Upper lobe of left lung (tissue), 6 donors: ENCODE data around the gene FYN. TPM values are rescaled to one million over a fixed set of nuclear protein-coding genes. Genes with fewer than 3 reads are reported as not detected.

ENCODE experiments used
- ATAC-seq, 2 donors: fragments of 200-7000 bp; cut with Tn5 transposase; one replicate each; pipeline ENCODE4 v1.9.1; 2022; ENCODE audit warnings: mild to moderate bottlenecking in 2 of 2, moderate library complexity in 2 of 2; ENCODE audit not compliant: low FRiP score in 2 of 2
- DNase-seq, 2 donors: peaks; one replicate each; pipeline ENCODE4 v3.0.0-alpha.2; 2019 to 2020
- H3K27ac ChIP-seq, 4 donors: fragments of 200-600 bp; sonication (generic); one replicate each; pipeline ENCODE4 v1.5.1; 2016 to 2019
- H3K27me3 ChIP-seq, 4 donors: fragments of 200-600 bp; sonication (generic); one replicate each; pipeline ENCODE4 v1.5.1; 2017 to 2019
- H3K36me3 ChIP-seq, 4 donors: fragments of 200-600 bp; sonication (generic); one replicate each; pipeline ENCODE4 v1.5.1; 2016 to 2019
- H3K4me1 ChIP-seq, 4 donors: fragments of 200-600 bp; sonication (generic); one replicate each; pipeline ENCODE4 v1.5.1; 2018 to 2019
- H3K4me3 ChIP-seq, 4 donors: fragments of 200-600 bp; sonication (generic); one replicate each; pipeline ENCODE4 v1.5.1; 2017 to 2019; ENCODE audit warnings: mild to moderate bottlenecking in 2 of 4, moderate library complexity in 1 of 4
- H3K9me3 ChIP-seq, 4 donors: fragments of 200-600 bp; sonication (generic); one replicate each; pipeline ENCODE4 v1.5.1; 2018 to 2019
- EP300 ChIP-seq, 4 donors: sonication (generic); formaldehyde crosslinking; IDR thresholded peaks; one replicate each; pipeline ENCODE4 v1.5.1; 2017; ENCODE audit warnings: antibody characterized with exemption in 4 of 4, control low read depth in 2 of 4
- POLR2A ChIP-seq, 4 donors: fragments of 450-650 bp; IDR thresholded peaks; one replicate each; pipeline ENCODE4 v1.5.1; 2016 to 2017; ENCODE audit warnings: antibody characterized with exemption in 4 of 4, mild to moderate bottlenecking in 2 of 4
- POLR2AphosphoS5 ChIP-seq, 2 donors: sonication (generic); formaldehyde crosslinking; IDR thresholded peaks; one replicate each; pipeline ENCODE4 v1.5.1; 2017; ENCODE audit warnings: antibody characterized with exemption in 2 of 2
- WGBS, 2 donors: methylation state at CpG; one replicate each; pipeline ENCODE4 v1.1.5; 2017 to 2018; 5-methylcytosine and 5-hydroxymethylcytosine counted together
- total RNA-seq, 6 donors: library from RNA; depleted of rRNA in 4 of 6; stranded (reverse); fragments of >200 nt in 4 of 6; gene quantifications; one replicate each; pipeline versions ENCODE4 v1.1.0 to v1.2.1, GENCODE V29; 2016 to 2021
- TF ChIP-seq, protein P1 (sequence below), 6 experiments: fragments of 450-650 bp in 4 of 6; fragments of 200-600 bp in 2 of 6; sonication (generic) in 2 of 6; IDR thresholded peaks; one replicate each; pipeline ENCODE4 v1.5.1; 2016 to 2019; ENCODE audit warnings: antibody characterized with exemption in 6 of 6
- donor health status: DM: no; HTN: no; CAD: no; lungs with moderate emphysema.
- donor health status: DM: no; HTN: yes; CAD: no; lungs with severe emphysema.

FYN gene
- total RNA-seq, 6 donors from 2014 or later: 69.1 to 181 (median 113) TPM

DNA sequence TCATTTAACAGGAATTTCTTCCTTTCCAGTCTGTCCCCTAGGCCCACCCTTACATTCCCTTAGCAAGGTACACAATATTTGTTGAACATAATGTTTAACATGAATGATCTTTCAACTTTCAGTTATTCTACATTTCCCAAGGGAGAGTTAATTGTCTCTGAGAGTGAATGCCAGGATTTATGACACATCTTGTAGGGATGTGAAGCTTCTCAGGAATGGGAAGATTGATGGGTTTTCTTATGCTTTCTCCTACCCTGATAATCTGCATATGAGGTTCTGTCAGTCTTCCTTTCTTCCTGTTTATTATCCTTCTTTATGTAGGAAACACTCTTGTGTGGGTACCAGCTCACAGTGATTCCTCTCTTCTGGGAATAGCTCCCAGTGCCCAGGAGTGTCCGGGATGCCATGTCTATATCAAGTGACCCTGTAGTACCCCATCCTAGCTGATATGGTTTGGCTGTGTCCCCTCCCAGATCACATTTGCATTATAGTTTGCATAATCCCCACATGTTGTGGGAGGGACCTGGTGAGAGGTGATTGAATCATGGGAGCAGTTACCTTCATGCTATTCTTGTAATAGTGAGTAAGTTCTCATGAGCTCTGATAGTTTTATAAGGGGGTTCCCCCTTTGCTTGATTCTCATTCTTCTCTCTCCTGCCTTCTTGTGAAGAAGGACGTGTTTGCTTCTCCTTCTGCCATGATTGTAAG, 7.1 kb upstream of the FYN start:
- no peak for ATAC-seq

DNA sequence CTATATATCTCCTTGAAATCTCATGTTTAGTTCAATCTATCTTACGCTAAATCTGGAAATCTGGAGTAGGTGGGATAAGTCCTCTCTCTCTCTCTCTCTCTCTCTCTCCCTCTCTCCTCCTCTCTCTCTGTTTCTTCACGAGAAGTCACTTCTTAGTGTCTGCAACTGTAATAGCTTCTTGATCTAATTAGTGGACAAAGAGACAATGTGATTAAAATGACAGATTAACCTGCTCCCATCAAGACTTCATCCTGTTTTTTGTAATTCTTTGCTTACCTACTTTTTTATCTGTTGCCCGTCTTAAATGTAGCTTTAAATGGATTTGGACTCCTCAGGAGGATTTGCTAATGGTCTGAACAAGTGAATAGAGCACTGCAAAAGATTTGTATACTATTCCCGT, 2.5 kb upstream of the FYN start:
- DNase-seq (no peak), ATAC-seq (no peak)
- H3K4me3 ChIP-seq: no peak overlapping the region
- TF ChIP-seq, protein P1, sequence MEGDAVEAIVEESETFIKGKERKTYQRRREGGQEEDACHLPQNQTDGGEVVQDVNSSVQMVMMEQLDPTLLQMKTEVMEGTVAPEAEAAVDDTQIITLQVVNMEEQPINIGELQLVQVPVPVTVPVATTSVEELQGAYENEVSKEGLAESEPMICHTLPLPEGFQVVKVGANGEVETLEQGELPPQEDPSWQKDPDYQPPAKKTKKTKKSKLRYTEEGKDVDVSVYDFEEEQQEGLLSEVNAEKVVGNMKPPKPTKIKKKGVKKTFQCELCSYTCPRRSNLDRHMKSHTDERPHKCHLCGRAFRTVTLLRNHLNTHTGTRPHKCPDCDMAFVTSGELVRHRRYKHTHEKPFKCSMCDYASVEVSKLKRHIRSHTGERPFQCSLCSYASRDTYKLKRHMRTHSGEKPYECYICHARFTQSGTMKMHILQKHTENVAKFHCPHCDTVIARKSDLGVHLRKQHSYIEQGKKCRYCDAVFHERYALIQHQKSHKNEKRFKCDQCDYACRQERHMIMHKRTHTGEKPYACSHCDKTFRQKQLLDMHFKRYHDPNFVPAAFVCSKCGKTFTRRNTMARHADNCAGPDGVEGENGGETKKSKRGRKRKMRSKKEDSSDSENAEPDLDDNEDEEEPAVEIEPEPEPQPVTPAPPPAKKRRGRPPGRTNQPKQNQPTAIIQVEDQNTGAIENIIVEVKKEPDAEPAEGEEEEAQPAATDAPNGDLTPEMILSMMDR (IDR thresholded peaks at IDR 0.05): no peak
- TF ChIP-seq EP300 (IDR thresholded peaks at IDR 0.05): no peak
- TF ChIP-seq POLR2AphosphoS5 (IDR thresholded peaks at IDR 0.05): no peak
- TF ChIP-seq POLR2A (IDR thresholded peaks at IDR 0.05): no peak
- no peaks in the 10 kb centered on the region for H3K36me3 ChIP-seq
- H3K4me1 ChIP-seq: peaks cover 7 to 20% (median 11%) of the 10 kb centered on the region in 4 donors
- peaks cover 0 to 14% (median 2%) of the 10 kb centered on the region in 4 donors for H3K27me3 ChIP-seq
- H3K9me3 ChIP-seq: no peaks in the 10 kb centered on the region
- 88 to 93% methylated on average over 4 of the region's 4 CpGs for WGBS, 2 donors
- H3K27ac ChIP-seq: no peak overlapping the region

More for the DNA sequence above, 7.1 kb upstream of the FYN start:
- Histone ChIP-seq H3K27ac (no peak overlapping the region), H3K36me3 (no peaks in the 10 kb centered on the region), H3K4me1 (no peaks in the 10 kb centered on the region), H3K4me3 (no peak overlapping the region), H3K27me3 (no peaks in the 10 kb centered on the region), H3K9me3 (no peaks in the 10 kb centered on the region)
- no peak for TF ChIP-seq POLR2A (IDR thresholded peaks at IDR 0.05)
- TF ChIP-seq, protein P1 (IDR thresholded peaks at IDR 0.05): no peak
- no peak for TF ChIP-seq EP300 (IDR thresholded peaks at IDR 0.05)
- TF ChIP-seq POLR2AphosphoS5 (IDR thresholded peaks at IDR 0.05): no peak
- DNase-seq: no peak
- 95 to 96% methylated on average over 2 of the region's 2 CpGs for WGBS, 2 donors

DNA sequence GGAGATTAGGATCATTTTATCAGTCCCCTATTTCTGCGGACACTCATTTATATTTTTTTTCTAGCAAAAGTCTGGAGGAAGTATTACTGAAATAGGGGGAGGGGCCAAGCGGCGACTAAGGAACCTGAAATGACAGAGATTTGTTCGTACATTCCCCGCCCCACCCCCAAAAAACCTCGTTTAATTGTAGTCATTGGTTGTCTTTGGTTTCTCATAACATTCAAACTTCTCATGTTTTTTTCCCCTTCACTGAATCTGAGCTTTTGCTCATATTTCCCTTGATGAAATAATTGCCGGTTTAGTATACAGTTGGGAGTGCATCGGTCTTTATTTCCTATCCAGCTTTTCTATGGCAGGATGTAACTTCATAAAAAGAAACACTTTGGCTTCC, 768 bp upstream of the FYN start:
- H3K4me1 ChIP-seq: peaks cover 9 to 28% (median 20%) of the 10 kb centered on the region in 4 donors
- WGBS, 2 donors: 4 to 8% methylated on average over 8 of the region's 8 CpGs
- H3K4me3 ChIP-seq: peak overlapping the region in 3 of 4 donors; percentile 76 to 87 (median 82)
- peak overlapping the region in 3 of 4 donors; percentile 22 to 94 (median 82) for H3K27ac ChIP-seq
- peak in 1 of 2 donors; percentile 29 for DNase-seq
- no peak for ATAC-seq
- TF ChIP-seq EP300 (IDR thresholded peaks at IDR 0.05) (no peak), POLR2AphosphoS5 (IDR thresholded peaks at IDR 0.05) (no peak), POLR2A (IDR thresholded peaks at IDR 0.05) (no peak)
- TF ChIP-seq, protein P1 (IDR thresholded peaks at IDR 0.05): no peak
- H3K9me3 ChIP-seq: no peaks in the 10 kb centered on the region
- peaks cover 0 to 14% (median 2%) of the 10 kb centered on the region in 4 donors for H3K27me3 ChIP-seq
- no peaks in the 10 kb centered on the region for H3K36me3 ChIP-seq

DNA sequence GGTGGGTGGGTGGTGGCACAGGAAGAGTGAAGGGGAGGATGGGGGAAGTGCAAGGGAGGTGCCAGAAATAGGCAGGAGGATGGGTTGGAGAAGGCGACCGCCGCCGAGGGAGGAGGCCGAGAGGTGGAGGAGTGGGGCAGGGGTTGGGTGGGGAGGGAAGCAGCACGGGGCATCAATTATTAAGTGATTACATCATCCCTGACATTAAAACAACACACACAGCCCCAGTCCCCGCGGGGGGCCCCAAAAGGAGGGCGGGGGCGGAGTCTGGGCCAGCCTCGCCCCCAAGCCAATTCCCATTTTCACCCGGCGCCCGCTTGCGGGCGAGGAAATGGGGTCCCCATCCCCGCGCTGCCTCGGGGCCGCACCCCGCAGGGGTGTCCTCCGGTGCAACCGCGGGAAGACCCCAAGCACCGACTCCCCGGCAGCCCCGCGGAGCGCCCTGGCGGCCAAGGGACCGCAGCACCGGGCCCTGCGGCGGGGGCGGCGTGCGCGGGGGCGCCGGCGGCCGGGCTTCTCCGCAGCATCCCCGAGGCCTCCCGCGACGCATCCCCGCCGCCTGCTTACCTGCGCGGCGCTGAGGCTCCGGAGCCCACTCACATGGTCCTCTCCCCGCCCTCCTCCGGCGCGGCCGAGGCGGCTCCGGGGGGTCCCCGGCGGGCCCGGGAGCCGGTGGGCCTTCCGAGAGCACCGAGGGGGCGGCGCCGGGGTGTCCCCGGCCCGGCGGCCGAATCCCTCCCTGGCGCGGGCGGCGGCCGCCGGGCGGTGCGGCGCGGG, 663 bp downstream of the FYN start:
- Histone ChIP-seq H3K27me3 (peaks cover 0 to 14% (median 2%) of the 10 kb centered on the region in 4 donors), H3K27ac (peak overlapping the region; percentile 82 to 94 (median 84)), H3K9me3 (no peaks in the 10 kb centered on the region), H3K4me3 (peak overlapping the region; percentile 75 to 87 (median 79)), H3K36me3 (no peaks in the 10 kb centered on the region), H3K4me1 (peaks cover 13 to 32% (median 22%) of the 10 kb centered on the region in 4 donors)
- 1 to 5% methylated on average over 6 to 26 of the region's 83 CpGs for WGBS, 2 donors
- TF ChIP-seq POLR2AphosphoS5 (IDR thresholded peaks at IDR 0.05) (peak in 1 of 2 donors; percentile 2), EP300 (IDR thresholded peaks at IDR 0.05) (no peak)
- TF ChIP-seq, protein P1 (IDR thresholded peaks at IDR 0.05): no peak
- peak; percentile 23 to 89 for DNase-seq
- peak in 1 of 2 donors; percentile 37 for ATAC-seq
